Activated CD8-positive, alpha-beta memory T cell treated with anti-CD3 and anti-CD28 coated beads, Interleukin-2, amount 50 U/mL, for 1 hour (primary cell): ENCODE data around the gene AK5.
"Not testable (repeated sequence)": the region's sequence is repeated elsewhere in the genome, so short reads cannot be mapped to it uniquely, and the experiment has no call there.

Source experiments
- DNase-seq: peaks from one replicate; pipeline ENCODE4 v3.0.0-alpha.2; 2020; ENCODE audit errors: extremely low read depth

AK5 gene

DNA sequence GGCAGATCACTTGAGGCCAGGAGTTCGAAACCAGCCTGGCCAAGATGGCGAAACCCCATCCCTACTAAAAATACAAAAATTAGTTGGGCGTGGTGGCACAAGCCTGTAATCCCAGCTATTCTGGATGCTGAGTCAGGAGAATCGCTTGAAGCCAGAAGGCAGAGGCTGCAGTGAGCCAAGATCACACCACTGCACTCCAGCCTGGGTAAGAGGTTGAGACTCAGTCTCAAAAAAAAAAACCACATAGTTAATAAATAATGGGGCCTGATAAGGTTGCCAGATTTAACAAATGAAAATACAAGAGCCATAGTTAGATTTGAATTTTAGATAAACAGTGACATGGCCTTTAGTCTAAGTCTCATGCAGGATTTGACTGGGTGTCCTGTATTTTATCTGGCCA lies 225.0 kb downstream of the AK5 start:
- no peak for DNase-seq

DNA sequence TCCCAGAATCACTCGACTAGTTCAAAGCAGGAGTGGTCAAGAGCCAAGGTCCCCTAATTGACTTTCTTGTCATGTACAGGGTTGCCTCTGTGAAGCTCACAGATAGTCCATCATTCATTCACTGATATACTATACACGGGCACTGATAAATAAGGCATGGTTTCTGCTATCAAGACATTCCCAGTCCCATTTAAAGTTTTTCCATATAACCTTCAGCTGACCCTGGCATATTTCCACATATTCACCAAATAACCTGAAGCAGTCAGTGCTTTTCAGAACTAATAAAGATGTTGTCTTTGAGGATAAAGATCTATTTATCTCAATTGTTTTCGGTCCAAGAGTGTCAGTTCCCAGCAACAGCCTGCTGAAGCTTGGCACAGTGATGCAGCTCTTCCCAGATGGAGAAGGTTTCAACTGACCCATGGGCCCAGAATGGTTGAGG lies 227.3 kb downstream of the AK5 start:
- DNase-seq = no peak

DNA sequence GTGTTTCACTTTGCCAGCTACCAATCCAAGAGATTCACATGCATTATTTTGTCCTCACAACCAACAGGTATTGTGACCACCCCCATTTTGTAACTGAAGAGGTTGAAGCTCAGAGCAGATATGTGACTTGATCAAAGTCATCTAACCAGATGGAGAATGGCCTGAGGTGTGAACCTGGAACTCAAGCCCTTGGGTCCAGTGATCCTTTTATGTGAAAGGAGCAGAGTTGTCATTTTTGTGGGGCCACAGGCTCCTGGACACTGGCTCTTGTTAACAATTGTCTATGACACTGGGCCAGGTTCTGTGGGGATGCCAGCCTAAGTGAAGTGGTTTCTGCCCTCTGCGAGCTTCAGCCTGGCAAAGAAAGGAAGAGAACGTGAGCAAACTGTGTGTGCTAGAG lies 228.1 kb downstream of the AK5 start:
- DNase-seq = no peak

DNA sequence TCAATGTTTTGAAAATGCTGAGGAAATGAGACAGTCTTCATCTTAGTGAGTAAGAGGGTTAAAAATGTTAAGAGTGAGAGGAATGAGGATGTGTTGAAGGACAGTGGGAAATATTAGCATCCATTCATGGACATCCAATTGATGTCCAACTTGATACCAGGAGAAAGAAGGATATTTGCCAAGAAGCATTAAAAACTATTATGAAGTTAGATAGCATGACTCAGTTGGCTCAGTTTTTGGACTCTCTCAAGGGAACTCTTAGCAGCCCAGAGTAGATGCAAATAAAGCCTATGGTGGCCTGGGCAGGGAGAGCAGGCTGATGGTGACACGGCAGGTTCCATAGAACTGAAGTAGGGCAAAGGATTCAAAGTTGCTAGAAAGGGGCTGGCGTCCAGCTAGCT lies 229.6 kb downstream of the AK5 start:
- DNase-seq = no peak

DNA sequence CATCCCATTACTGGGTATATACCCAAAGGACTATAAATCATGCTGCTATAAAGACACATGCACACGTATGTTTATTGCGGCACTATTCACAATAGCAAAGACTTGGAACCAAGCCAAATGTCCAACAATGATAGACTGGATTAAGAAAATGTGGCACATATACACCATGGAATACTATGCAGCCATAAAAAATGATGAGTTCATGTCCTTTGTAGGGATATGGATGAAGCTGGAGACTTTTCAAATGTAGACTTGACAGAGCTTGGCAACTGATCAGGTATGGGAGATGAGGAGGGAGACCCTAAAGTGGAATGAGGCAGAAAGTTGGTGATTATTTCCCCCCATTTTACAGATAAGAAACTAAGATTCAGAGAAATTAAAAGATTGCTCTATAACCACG lies 230.8 kb downstream of the AK5 start:
- not testable (repeated sequence) for DNase-seq

DNA sequence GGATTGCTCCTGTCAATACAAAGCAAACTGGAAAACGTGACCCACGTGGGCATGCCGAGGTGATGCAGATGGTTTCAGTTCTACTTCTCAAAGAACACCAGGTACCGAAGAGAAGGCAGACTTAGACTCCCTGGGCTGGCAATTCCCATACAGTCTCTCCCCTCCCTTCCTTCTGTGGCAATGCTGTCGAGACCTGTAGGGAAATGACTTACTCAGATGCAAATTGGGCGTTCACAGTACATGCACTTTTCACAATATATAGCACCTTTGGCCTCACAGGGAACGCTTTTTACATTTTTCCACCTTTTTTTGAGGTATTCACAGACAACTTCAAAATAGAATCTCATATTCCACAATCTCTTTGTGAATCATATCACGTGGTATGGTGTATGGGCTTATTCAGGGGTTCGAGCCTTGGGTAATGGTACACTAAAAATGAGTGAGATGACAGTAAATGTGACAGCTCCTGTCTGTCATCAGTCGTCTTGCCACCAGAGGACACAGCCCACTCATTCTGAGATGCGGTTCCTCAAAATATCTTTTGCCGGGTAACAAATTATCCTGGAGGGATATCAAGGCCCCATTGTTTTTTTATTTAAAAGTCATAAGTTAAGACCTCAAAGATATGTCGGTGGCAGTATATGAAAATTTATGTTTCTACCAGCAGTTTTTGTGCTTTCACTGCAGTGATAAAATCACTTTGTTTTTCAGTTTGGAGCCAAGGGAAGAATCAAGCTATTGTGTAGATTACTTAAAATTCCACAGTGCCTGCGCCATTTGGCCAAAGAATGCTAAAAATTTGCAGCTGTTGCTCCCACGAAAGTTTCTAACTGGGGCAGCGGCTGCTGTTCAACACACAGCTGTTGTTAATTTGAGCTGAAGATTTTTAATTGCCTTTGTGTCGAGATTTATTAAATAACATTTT lies 232.3 kb downstream of the AK5 start:
- no peak for DNase-seq

DNA sequence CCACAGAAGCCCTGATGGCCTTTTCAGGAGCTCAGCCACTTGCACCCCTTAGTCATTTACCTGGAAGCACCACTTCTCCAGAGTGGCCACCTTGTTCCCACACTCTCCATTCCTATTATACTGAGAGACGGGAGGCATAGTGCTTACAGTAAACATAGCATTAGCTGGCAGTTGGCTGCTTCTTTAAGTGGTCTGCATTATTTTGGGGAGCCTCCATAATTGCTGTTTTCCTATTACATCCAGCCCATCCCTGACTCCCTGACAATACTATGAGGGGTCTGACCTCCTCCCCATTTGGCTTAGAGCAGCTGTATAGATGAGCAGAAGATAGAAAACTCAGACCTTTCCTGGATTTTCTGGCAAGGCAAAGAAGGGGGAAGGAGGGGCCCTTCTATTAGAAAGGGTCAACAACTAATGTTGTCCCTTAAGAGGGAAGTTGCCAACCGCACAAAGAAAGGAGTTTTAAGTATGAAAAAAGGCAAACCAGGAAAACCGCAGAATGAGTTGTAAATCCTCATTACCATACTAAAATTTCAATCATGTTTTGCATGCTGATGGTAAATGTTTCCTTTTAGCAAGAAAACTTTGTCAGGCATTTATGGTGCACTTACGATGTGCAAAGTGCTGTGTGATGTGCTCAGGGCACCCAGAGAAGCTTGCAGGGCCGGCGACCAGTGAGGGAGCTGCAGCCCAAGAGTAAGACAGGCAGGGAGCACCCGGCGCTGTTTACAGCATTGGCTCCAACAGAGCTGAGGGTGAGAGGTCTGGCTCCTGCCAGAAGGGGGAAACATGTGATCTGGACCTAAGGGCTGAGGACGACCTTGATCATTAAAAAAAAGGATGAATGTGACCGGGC lies 233.3 kb downstream of the AK5 start:
- DNase-seq = no peak

DNA sequence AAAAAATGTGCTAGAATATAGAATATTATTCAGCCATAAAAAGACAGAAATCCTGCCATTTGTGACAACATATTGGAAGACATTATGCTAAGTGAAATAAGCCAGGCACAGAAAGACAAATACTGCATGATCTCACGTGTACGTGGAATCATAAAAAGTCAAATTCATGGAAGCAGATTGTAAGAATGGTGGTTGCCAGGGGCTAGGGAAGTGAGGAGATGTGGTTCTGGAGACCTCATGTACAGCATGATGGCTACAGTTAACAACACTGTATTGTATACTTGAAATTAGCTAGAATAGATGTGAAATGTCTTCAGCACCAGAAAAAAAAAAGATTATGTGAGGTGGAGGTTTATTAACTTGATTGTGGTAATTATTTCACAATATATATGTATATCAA lies 234.3 kb downstream of the AK5 start:
- DNase-seq = no peak

DNA sequence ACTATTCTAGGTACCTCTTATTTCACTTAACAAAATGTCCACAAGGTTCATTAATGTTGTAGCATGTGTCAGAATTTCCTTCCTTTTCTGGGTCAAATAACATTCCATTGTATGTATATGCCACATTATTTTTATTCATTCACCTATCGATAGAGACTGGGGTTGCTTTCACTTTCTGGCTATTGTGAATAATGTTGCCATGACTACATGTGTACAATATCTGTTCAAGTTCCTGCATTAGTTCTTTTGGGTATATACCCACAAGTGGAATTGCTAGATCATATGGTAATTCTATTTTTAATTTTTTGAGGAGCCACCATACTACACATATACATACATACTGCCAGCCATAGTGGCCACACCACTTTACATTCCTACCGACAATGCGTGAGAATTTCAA lies 242.2 kb downstream of the AK5 start:
- no peak for DNase-seq

DNA sequence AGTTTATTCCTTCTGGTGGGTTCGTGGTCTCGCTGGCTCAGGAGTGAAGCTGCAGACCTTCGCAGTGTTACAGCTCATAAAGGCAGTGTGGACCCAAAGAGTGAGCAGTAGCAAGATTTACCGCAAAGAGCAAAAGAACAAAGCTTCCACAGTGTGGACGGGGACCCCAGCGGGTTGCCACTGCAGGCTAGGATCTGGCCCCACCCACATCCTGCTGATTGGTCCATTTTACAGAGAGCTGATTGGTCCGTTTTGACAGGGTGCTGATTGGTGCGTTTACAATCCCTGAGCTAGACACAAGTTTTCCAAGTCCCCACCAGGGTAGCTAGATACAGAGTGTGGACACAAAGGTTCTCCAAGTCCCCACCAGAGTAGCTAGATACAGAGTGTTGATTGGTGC lies 249.3 kb downstream of the AK5 start:
- DNase-seq = not testable (repeated sequence)

DNA sequence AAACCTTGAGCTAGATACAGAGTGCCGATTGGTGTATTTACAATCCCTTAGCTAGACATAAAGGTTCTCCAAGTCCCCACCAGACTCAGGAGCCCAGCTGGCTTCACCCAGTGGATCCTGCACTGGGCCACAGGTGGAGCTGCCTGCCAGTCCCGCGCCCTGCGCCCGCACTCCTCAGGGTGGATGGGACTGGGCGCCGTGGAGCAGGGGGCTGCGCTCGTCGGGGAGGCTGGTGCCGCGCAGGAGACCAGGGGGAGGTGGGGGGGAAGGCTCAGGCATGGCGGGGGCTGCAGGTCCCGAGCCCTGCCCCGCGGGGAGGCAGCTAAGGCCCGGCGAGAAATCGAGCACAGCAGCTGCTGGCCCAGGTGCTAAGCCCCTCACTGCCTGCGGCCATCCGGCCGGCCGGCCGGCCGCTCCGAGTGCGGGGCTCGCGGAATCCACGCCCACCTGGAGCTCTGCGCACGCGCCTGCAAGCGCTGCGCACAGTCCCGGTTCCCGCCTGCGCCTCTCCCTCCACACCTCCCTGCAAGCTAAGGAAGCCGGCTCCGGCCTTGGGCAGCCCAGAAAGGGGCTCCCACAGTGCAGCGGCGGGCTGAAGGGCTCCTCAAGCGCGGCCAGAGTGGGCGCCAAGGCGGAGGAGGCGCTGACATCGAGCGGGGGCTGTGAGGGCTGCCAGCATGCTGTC lies 249.9 kb downstream of the AK5 start:
- not testable (repeated sequence) for DNase-seq

DNA sequence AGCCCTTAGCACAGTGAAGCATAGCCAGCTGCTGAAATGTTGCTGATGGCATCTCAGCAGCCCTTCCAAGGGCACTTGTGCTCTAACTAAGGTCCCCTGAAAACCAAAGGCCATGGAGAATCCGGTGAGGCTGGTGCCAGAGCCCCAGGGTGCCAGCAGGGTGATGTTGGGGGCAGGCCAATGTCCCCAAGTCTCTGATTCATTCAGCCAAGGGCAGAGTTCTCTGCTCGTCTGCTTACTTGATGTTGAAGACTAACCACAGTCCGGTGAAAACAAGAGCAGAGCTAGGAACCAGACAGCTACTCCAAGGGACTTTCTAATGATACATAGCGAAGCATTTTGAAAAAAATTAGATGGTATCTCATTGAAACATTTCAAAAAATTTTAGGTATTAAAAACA lies 250.8 kb downstream of the AK5 start:
- no peak for DNase-seq

DNA sequence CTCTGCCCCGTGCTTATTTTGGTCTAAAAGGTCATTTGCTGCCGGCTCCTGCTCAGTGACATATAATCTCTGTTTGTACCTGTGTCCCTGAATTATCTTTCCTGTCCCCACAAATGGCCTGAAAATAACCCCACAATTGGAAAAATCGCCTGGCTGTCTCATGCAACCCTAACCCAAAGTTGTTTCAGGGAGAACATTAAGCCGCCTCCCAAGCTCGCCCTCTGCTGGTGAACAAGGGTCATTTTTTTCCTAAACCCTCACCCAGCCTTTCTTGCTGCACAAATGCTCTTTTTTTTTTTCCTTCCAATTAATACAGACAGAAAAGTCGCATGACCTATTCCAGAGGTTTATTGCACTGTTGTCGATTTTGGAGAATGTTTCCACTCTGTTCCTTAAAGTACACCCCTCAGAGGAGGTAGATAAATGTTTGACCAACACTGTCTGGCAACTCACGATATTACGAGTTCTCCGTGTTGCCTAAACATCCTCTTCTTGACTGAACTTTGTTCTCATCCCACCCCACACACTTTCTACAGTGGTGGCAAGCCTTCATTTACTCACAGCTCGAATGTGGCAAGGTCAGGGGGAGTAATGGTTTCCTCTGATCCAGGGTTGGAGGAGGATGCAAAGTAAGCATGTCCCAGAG lies 252.0 kb downstream of the AK5 start:
- DNase-seq = peak; percentile 11

DNA sequence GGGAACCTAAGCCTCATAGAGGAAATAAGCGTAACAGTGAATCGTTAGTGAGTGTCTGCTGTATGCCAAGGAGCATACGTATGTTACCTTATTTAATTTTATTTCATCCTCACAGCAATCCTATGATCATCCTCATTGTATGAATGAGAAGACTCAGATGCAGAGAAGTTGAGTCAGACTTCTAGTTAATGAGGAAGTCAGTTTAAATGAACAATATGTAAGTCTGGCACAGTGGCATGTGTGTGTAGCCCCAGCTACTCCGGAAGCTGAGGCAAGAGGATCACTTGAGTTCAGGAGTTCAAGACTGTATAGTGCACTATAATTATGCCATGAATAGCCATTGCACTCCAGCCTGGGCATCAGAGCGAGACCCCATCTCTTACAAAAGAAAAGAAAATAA lies 252.6 kb downstream of the AK5 start:
- no peak for DNase-seq

DNA sequence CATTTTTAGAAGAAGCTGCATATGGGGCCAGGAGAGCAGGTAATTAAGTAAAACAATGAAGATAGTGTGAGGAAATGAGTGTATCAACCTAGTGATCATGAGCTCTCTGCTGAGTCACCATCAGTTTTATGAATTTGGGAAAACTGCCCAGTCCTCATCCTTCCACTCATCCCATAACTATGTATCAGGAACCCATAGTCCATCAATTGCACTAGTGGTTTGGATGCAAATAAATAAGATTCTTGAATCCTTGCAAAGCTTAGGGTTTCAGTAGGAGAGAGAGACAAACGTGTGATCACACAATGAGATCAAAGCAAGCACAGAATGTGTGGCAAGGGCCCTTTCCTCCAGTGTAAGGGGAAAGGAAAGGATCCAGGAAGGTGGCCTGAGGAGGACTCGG lies 255.0 kb downstream of the AK5 start:
- DNase-seq = no peak

DNA sequence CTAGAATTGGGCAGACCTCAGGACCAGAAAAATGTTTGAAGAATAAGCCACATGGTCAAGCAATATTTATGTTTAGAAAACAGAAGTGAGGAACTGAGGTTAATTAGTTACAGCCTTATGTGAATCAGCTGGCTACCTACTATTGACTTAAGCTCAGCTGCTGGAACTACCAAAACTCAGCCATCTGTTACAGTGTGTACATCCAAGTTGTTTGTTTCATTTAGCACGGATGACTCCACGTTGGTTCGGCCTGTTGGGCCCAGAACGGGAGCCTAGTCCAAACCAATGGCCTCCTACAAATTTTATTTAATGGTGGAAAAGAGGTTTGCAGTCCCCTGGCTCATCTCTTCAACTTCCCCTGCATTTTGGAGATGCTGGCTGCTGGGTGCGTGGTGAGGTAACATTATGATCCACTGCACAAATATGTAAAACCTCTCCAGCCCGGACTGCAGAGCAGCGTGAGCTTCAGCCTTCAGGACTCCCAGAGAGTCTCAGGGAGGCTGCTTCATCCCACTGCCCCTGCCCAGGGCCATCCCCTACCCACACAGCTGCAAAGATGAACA lies 257.2 kb downstream of the AK5 start:
- DNase-seq = no peak

DNA sequence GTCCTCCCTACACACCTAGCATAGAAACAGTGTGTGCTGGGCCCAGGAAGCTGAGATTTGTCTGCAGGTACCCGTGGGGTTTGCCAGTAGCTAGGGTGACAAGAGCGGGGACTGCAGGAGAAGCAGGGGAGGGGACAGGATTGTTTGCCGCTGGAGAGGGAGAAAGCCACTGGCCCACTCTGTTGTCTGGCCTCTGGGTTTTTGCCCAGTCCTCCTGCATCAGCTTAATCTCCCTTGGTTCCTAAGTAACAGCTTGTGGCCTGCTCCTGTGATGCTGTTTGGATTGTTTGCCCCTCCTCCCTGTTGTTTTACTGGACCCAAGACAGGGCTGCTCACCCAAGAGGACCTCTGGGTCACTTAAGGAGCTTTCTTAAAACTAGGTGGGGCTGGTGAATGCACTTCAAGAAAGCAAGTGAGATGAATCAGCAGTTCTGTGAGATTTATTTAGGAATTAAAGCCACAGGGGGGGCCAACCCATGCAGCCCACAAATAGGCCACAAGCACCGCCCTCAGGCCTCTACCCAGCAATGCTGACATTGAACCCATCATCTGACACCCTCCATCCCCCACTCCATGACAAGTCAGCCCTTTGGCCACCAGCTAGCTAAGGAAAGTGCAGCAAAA lies 257.8 kb downstream of the AK5 start:
- no peak for DNase-seq

DNA sequence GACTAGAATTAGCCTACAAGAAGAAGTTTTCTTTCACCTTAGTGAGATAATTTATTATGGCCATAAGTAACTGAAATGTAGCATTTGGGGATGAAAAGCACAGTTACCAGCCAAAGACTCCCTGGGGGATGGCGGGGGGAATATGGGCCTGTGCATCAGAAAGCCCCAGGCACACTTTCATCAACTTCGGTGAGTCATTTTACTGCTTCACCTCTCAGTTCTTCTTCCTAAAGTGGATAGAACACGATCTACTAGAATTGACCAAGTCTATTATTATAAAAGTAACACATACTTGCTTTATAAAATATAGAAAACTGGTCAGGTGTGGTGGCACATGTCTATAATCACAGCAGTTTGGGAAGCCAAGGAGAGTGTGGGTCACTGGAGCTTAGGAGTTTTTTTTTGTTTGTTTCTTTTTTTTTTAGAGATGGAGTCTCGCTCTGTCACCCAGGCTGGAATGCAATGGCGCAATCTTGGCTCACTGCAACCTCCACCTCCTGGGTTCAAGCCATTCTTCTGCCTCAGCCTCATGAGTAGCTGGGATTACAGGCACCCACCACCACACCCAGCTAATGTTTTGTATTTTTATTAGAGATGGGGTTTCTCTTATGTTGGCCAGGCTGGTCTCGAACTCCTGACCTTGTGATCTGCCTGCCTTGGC lies 258.8 kb downstream of the AK5 start:
- no peak for DNase-seq

DNA sequence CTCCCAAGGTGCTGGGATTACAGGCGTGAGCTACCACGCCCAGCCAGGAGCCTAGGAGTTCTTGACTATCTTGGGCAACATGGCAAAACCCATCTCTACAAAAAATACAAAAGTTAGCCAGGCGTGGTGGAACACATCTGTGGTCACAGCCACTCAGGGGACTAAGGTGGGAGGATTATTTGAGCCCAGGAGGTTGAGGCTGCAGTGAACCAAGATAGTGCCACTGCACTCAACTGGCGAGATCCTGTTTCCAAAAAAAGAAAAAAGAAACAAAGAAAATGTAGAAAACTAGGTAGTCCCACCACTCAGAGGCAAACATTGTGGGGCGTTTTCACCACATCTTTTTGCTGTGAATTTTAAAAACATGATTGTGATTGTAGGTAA lies 259.3 kb downstream of the AK5 start:
- no peak for DNase-seq

DNA sequence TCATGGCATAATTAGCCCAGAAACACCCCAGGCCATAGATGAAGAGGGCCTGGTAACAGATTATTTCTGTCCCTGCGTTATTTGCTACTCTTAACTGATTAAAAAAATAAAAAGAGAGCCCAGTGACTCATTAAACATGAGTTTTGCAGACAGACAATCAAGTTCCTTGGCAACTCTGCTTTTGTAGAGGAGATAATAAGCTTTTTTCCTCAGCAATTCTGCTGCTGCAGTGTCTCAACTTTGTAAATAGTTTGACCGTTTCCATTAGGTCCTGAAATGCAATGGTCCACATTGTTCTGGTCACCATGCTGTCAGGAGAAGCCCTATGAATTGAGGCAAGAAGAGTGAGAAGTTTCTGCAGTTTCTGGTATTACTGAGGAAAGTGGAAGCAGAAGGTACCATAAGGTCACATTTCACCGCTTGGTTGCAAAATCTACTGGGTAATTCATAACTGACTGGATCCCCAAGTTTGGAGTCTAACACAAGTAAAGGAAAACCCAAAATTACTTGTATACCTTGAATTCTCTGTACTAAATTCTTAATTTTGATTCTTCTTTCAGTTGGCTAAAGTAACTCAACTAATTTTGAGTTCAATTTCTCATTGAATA lies 261.1 kb downstream of the AK5 start:
- DNase-seq = no peak
